Gastrocnemius medialis (tissue), 4 donors: Measurements from ENCODE around the gene TNS4. TPM values are rescaled to one million over a fixed set of nuclear protein-coding genes. Genes with fewer than 3 reads are reported as not detected.
A peak's percentile ranks its signal among the peaks of the same experiment; 100 is the strongest.

Experiments used
- ATAC-seq, 2 donors: fragments of 150-250 bp; one replicate each; pipeline ENCODE4 v1.9.1; 2016
- DNase-seq, 2 donors: peaks; one replicate each; pipeline ENCODE4 v3.0.0-alpha.2; 2019
- H3K27ac ChIP-seq, 4 donors: fragments of 200-600 bp; sonication (generic); 1 replicate in 1 of 4; 2 replicates in 3 of 4; pipeline ENCODE4 v1.5.1; 2016 to 2018; ENCODE audit warnings: mild to moderate bottlenecking in 2 of 4, moderate library complexity in 1 of 4
- H3K27me3 ChIP-seq, 3 donors: fragments of 200-600 bp; sonication (generic) in 2 of 3; 1 replicate in 1 of 3; 2 replicates in 2 of 3; pipeline versions ENCODE4 v1.5.1 to v1.6.0; 2016 to 2019; ENCODE audit warnings: mild to moderate bottlenecking in 1 of 3, moderate library complexity in 1 of 3
- H3K36me3 ChIP-seq, 2 donors: fragments of 200-600 bp; sonication (generic) in 1 of 2; one replicate each; pipeline ENCODE4 v1.5.1; 2017 to 2018
- H3K4me1 ChIP-seq, 2 donors: fragments of 200-600 bp; sonication (generic) in 1 of 2; one replicate each; pipeline ENCODE4 v1.5.1; 2016 to 2017; ENCODE audit warnings: mild to moderate bottlenecking in 2 of 2
- H3K4me3 ChIP-seq, 4 donors: fragments of 200-600 bp; sonication (generic) in 3 of 4; 1 replicate in 1 of 4; 2 replicates in 3 of 4; pipeline ENCODE4 v1.5.1; 2016 to 2019; ENCODE audit warnings: mild to moderate bottlenecking in 2 of 4
- H3K9me3 ChIP-seq, 3 donors: fragments of 200-600 bp; sonication (generic) in 2 of 3; 1 replicate in 1 of 3; 2 replicates in 2 of 3; pipeline ENCODE4 v1.5.1; 2016 to 2019
- CTCF ChIP-seq, 5 experiments: fragments of 450-650 bp in 3 of 5; fragments of 200-600 bp in 2 of 5; sonication (generic) in 2 of 5; IDR thresholded peaks in 4 of 5; conservative IDR thresholded peaks in 1 of 5; 1 replicate in 4 of 5; 2 replicates in 1 of 5; pipeline ENCODE4 v1.5.1; 2016 to 2019; ENCODE audit warnings: antibody characterized with exemption in 5 of 5, mild to moderate bottlenecking in 3 of 5, moderate library complexity in 3 of 5
- POLR2A ChIP-seq, 2 donors: fragments of 450-650 bp; IDR thresholded peaks; one replicate each; pipeline ENCODE4 v1.6.1; 2017; ENCODE audit warnings: antibody characterized with exemption in 2 of 2, mild to moderate bottlenecking in 2 of 2, moderate library complexity in 2 of 2
- in situ Hi-C, 4 donors: fragments of 200-750 bp; cut with MboI; loops; one replicate each; pipeline versions ENCODE4 v1.15.0 to v1.8.0; 2017; ENCODE audit warnings: low sequenced_read_pairs in 4 of 4
- intact Hi-C: fragments of 100-400 bp; cut with DNase I; formaldehyde crosslinking; loops from one replicate; pipeline ENCODE4 v1.15.1; 2023; ENCODE audit warnings: low total_unique reads
- total RNA-seq, 4 donors: library from RNA; depleted of rRNA; stranded (reverse); fragments of >200 nt; gene quantifications; one replicate each; pipeline versions ENCODE4 v1.1.0 to v1.2.3, GENCODE V29; 2016

The TNS4 gene
- total RNA-seq, 4 donors from 2014 or later = 0.18 TPM; not detected in 3

- peaks cover 21% of the 10 kb centered on the region in 2 donors for H3K4me1 ChIP-seq
- in situ Hi-C loops (no loop called here), intact Hi-C loops (no loop called here)
- ATAC-seq (no peak), DNase-seq (no peak)
- no peaks in the 10 kb centered on the region for H3K27me3 ChIP-seq
- H3K36me3 ChIP-seq = no peaks in the 10 kb centered on the region
- TF ChIP-seq CTCF (IDR thresholded peaks at IDR 0.05 in 4 of 5, conservative IDR thresholded peaks at IDR 0.05 in 1 of 5) (no peak), POLR2A (IDR thresholded peaks at IDR 0.05) (no peak)
- no peak overlapping the region for H3K4me3 ChIP-seq
- H3K9me3 ChIP-seq = no peaks in the 10 kb centered on the region
- H3K27ac ChIP-seq = no peak overlapping the region
Measured at GRCh38 chr17:40506786-40507185, 5.4 kb upstream of the TNS4 start.

GRCh38 chr17:40503154-40503553 is 1.7 kb upstream of the TNS4 start:
- no peaks in the 10 kb centered on the region for H3K27me3 ChIP-seq

GRCh38 chr17:40502716-40503115 is 1.3 kb upstream of the TNS4 start:
- Histone ChIP-seq H3K9me3 (no peaks in the 10 kb centered on the region), H3K27me3 (no peaks in the 10 kb centered on the region), H3K27ac (no peak overlapping the region), H3K4me1 (peaks cover 16 to 18% of the 10 kb centered on the region in 2 donors), H3K4me3 (no peak overlapping the region), H3K36me3 (no peaks in the 10 kb centered on the region)
- in situ Hi-C loops (no loop called here), intact Hi-C loops (no loop called here)
- peak in 1 of 2 donors; percentile 3 for DNase-seq
- ATAC-seq = no peak
- TF ChIP-seq CTCF (IDR thresholded peaks at IDR 0.05 in 4 of 5, conservative IDR thresholded peaks at IDR 0.05 in 1 of 5) (no peak), POLR2A (IDR thresholded peaks at IDR 0.05) (no peak)

More at GRCh38 chr17:40503154-40503553, 1.7 kb upstream of the TNS4 start:
- ATAC-seq (no peak), DNase-seq (no peak)
- H3K27ac ChIP-seq = no peak overlapping the region
- TF ChIP-seq CTCF (IDR thresholded peaks at IDR 0.05 in 4 of 5, conservative IDR thresholded peaks at IDR 0.05 in 1 of 5) = no peak
- no peak for TF ChIP-seq POLR2A (IDR thresholded peaks at IDR 0.05)
- no peaks in the 10 kb centered on the region for H3K36me3 ChIP-seq
- in situ Hi-C loops = no loop called here
- no peaks in the 10 kb centered on the region for H3K9me3 ChIP-seq
- intact Hi-C loops = no loop called here
- peaks cover 16 to 18% of the 10 kb centered on the region in 2 donors for H3K4me1 ChIP-seq
- H3K4me3 ChIP-seq = no peak overlapping the region

- no peak for ATAC-seq
- Histone ChIP-seq H3K27ac (peak overlapping the region in 1 of 4 donors; percentile 55), H3K9me3 (no peaks in the 10 kb centered on the region), H3K27me3 (no peaks in the 10 kb centered on the region), H3K36me3 (no peaks in the 10 kb centered on the region), H3K4me3 (no peak overlapping the region), H3K4me1 (peaks cover 16 to 18% of the 10 kb centered on the region in 2 donors)
- intact Hi-C loops = no loop called here
- TF ChIP-seq POLR2A (IDR thresholded peaks at IDR 0.05) (no peak), CTCF (IDR thresholded peaks at IDR 0.05 in 4 of 5, conservative IDR thresholded peaks at IDR 0.05 in 1 of 5) (no peak)
- in situ Hi-C loops = no loop called here
- DNase-seq = no peak
Measured at GRCh38 chr17:40500709-40501108, 714 bp downstream of the TNS4 start.

- H3K36me3 ChIP-seq = no peaks in the 10 kb centered on the region
- H3K4me3 ChIP-seq = no peak overlapping the region
- peaks cover 16 to 18% of the 10 kb centered on the region in 2 donors for H3K4me1 ChIP-seq
- in situ Hi-C loops (no loop called here), intact Hi-C loops (no loop called here)
- peak overlapping the region in 3 of 4 donors; percentile 55 to 76 (median 70) for H3K27ac ChIP-seq
- no peaks in the 10 kb centered on the region for H3K27me3 ChIP-seq
- H3K9me3 ChIP-seq = no peaks in the 10 kb centered on the region
- TF ChIP-seq CTCF (IDR thresholded peaks at IDR 0.05 in 4 of 5, conservative IDR thresholded peaks at IDR 0.05 in 1 of 5) = no peak
- no peak for TF ChIP-seq POLR2A (IDR thresholded peaks at IDR 0.05)
- ATAC-seq = no peak
- no peak for DNase-seq
Measured at GRCh38 chr17:40500190-40500589, 1.2 kb downstream of the TNS4 start.
